Raji (cell line): Measurements from ENCODE around the gene ARHGAP30.

Experiments
- POLR2A ChIP-seq: IDR thresholded peaks from 2 replicates; pipeline ENCODE4 v1.6.1; 2011; ENCODE audit warnings: low read depth, low read length, control low read depth; ENCODE audit not compliant: insufficient read depth

ARHGAP30 gene

GRCh38 chr1:161069731-161070270 lies at the start of gene ARHGAP30:
TSS of gene ARHGAP30 (minus strand) at chr1:161069891. CDS start at chr1:161069624, 267 bp downstream.
- peak; percentile 96 for TF ChIP-seq POLR2A

DNA sequence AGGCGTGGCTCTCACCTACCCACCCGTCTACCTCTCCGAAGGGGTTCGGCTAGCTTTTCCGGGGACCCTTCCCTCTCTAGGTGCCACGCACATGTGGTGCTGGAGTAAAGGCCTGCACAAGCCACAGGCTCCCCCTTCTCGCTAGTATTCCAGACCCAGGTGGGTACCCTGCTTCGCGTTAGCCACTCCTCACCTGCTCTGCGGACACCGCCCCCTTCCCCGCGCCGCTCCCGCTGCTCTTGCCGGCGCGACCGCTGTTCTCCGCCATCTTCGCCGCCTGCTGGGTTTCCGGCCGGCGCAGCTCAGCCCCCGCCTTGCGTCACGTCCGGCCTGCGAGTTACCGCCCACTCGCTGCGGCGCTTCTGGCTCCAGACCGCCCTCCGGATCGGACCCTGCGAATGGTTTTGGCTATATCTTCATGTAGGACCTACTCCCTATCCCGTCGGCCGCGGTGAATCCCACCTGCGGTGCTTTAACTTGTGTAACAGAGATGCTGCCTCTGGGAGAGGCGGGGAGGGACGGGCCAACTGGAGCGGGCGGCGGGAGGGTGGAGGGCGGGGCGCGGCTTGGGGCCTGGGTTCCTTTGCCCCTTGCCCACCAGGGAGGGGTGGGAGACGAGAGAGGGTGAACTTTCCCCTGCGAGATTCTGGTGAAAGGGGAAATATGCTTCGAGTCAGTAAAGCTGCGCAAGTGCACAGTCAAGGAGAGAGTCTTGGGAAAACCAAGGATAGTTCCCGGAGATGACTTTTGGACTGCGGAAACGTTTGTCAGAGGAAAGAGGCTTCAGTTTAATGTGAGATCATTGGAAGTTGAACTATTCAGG lies 48.3 kb upstream of the ARHGAP30 start, which contains the start of the genes NIT1 and PFDN2:
Gene NIT1 (plus strand): TSS at position 347 of the 823 bp plus-strand sequence. CDS start 72 bp downstream, at position 419.
Gene PFDN2 (minus strand): TSS at position 279 of the 823 bp plus-strand sequence. CDS start 11 bp downstream, at position 268.
- peak; percentile 95 for TF ChIP-seq POLR2A

- TF ChIP-seq POLR2A = no peak
These were observed 45.5 kb upstream of the ARHGAP30 start for GRCh38 chr1:161115132-161115711.

DNA sequence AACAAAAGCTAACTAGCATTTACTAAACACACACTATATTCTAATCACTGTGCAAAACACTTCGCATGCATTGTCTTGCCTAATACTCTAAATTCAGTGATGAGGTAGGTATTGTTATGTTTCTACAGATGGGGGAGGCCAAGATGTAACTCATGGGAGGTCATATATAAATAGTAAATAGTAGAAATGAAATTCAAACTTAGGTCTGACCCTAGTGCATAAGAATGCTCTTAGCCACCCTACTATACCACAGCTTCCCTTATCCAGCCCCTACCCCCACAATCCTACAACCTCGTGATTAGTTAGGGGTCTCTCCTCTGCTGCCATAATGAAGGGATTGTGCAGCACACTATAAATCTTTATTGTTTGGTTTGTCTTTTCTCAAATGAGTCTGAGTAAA lies 44.9 kb upstream of the ARHGAP30 start:
- no peak for TF ChIP-seq POLR2A

DNA sequence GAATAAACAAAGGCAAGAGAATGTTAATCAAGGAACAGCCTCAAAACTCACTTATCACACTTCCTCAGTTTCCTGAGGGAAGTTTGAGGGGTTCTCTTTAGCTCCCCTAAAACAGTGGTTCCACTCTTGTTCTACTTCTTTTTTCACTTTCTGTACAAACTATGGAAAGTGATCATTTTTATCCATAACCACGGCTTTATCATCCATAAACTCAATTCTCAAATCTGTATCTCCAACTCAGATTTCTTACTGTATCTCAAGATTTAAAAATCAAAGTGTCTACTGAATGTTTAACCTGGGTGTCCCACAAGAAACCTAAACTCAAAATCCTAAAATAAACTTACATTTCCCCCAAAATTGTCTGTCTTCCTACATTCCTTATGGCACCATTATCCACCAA lies 44.2 kb upstream of the ARHGAP30 start:
- no peak for TF ChIP-seq POLR2A

DNA sequence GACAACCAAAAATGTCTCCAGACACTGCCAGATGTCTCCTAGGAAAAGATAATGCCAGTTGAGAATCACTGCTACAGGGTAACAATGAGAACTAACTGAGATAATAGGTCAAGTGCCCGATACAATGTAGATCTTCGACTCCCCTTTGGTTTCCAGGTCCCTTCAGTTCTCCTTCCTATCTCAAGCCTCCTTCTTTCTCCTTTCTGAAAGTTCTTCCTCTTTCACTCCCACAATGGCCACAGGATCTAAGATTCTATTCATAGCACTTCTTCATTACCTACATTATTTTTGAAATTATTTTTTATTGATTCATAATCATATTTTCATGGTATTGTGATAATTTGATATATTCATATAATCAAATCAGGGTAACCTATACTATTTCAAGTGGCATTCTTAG lies 41.8 kb upstream of the ARHGAP30 start:
- TF ChIP-seq POLR2A = no peak

GRCh38 chr1:161111117-161111516 lies 41.4 kb upstream of the ARHGAP30 start:
- no peak for TF ChIP-seq POLR2A

DNA sequence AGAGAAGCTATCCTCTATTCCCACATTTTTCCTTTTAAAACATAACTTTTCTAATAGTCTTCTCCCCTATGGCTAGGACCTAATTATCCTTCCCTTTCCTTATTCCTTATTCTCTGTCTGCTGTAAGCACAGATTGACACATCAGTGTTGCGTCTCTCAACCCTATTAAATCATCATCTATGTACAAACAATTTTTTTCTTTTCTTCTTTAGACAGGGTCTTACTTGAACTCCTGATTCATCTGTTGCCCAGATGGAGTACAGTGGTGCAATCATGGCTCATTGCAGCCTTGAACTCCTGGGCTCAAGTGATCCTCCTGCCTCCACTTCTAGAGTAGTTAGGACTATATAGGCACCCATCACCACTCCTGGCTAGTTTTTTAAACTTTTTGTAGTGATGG lies 36.7 kb upstream of the ARHGAP30 start:
- TF ChIP-seq POLR2A = no peak

GRCh38 chr1:161100556-161100955 lies 30.9 kb upstream of the ARHGAP30 start:
- no peak for TF ChIP-seq POLR2A

DNA sequence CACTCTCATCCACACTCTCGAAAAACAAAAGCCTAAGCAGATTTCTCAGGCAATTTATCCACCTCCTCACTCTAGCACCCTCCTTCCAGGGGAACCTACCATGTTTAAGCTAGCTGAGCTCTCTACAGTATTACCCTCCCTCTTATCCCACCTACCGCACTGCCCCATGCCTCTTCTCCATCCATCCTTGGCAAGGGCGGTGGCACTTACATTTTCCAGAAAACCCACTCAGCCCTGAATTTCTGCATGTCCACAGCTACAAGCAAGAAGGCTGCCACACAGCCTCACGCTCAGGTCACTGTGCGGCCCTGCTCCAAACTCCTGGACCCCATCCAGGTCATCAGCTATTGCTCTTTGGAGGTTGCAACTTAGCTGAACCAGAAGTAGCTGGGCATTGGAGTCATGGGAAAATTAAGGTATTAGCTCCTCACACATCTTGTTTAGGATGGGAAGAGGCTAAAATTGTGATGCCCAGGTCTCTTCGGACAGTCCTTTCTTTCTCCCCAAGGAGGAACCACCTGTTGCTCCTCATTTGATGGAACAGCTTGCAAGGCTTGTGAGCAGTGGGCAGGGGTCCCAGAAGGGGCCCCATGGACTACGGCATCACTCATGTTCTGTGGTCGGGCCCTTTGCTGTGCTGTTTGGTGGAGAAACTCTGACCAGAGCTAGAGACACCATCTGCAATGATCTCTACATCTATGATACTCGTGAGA lies 29.6 kb upstream of the ARHGAP30 start:
- TF ChIP-seq POLR2A = no peak

- TF ChIP-seq POLR2A = no peak
These were observed 28.7 kb upstream of the ARHGAP30 start, which contains the start of gene KLHDC9 for GRCh38 chr1:161098210-161099068. TSS of gene KLHDC9 (plus strand) at chr1:161098361. CDS start at chr1:161098536, 175 bp downstream.

DNA sequence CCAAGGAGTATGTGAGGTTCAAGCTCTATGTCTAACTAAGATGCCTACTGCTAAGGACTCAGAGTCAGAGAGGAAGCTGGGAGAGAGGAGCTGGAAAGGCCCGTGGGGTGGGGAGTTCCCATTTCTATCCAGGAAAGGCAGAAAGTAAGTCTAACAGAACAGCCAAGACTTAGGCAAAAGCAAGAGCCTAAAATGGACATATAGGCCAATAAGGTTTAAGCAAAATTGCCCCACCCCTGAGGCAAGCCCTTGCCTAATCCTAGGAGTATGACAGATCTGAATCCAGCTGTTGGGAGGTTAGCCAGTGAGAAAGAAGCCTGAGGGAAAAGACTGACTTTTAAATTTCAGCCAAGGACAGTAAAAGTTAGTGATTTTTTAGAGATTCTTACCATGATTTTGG lies 26.8 kb upstream of the ARHGAP30 start:
- no peak for TF ChIP-seq POLR2A

- no peak for TF ChIP-seq POLR2A
These were observed 26.3 kb upstream of the ARHGAP30 start for GRCh38 chr1:161096015-161096414.

GRCh38 chr1:161095230-161095629 lies 25.5 kb upstream of the ARHGAP30 start:
- no peak for TF ChIP-seq POLR2A

DNA sequence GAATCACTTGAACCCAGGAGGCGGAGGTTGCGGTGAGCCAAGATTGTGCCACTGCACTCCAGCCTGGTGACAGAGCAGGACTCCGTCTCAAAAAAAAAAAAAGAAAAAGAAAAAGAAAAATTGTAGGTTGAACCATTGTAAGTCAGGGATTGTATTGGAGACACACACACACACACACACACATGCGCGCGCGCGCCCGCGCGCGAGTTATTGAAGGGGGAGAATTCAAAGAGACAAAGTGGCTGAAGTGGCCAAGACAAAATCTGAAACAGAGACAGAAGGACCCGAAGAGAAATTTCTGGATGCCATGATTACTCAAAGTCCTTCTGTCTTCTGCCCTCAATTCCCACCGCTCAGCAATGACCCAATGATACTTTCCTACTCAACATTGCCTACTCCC lies 24.8 kb upstream of the ARHGAP30 start:
- no peak for TF ChIP-seq POLR2A

DNA sequence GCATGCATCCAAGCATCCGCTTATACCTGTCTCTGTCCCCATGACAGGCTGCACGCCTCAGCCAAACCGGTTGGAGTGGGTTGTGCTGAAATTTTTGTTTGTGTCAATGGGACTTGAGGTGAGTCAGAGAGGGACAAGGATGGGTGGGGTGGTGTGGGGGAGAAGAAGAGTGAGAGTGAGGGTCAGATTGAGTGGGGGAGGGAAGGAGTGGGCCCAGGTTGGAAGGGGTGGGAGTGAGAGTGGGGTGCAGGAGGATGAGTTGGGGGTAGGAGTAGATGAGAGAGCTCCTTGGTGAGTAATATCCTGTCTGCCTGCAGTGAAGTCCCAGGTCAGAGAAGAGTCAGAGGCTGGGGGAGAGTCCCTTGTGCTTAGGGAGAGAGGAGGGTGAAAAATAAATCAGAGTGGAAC lies 22.9 kb upstream of the ARHGAP30 start:
- no peak for TF ChIP-seq POLR2A
